ENCODE results near the gene CNPY1. TPM values are rescaled to one million over a fixed set of nuclear protein-coding genes. Genes with fewer than 3 reads are reported as not detected.

Gene CNPY1
- total RNA-seq, 2 donors from 2014 or later: not detected

- H3K9me3 ChIP-seq: no peaks in the 10 kb centered on the region
- H3K4me1 ChIP-seq (replicated peaks): no peaks in the 10 kb centered on the region
- H3K27ac ChIP-seq: no peak overlapping the region
- H3K4me3 ChIP-seq: no peak overlapping the region
- peaks cover 4% of the 10 kb centered on the region for H3K27me3 ChIP-seq (replicated peaks; ENCODE audit: insufficient read depth)
- DNase-seq (ENCODE audit: low spot score): no peak
- H3K36me3 ChIP-seq: no peaks in the 10 kb centered on the region
- WGBS: 93% methylated on average over 6 of the region's 13 CpGs
- intact Hi-C loops (cut with DNase I): no loop called here
- TF ChIP-seq POLR2AphosphoS5 (IDR thresholded peaks at IDR 0.05) (no peak), POLR2A (IDR thresholded peaks at IDR 0.05) (no peak), CTCF (IDR thresholded peaks at IDR 0.05) (no peak)
These were observed 31.7 kb upstream of the CNPY1 start for GRCh38 chr7:155578016-155578415.

- intact Hi-C loops (cut with DNase I): no loop called here
- H3K9me3 ChIP-seq: no peaks in the 10 kb centered on the region
- no peaks in the 10 kb centered on the region for H3K36me3 ChIP-seq
- no peaks in the 10 kb centered on the region for H3K4me1 ChIP-seq (replicated peaks)
- H3K27ac ChIP-seq: no peak overlapping the region
- no peak overlapping the region for H3K4me3 ChIP-seq
- peaks cover 4% of the 10 kb centered on the region for H3K27me3 ChIP-seq (replicated peaks; ENCODE audit: insufficient read depth)
- 92% methylated on average over 11 of the region's 16 CpGs for WGBS
- TF ChIP-seq POLR2A (IDR thresholded peaks at IDR 0.05) (no peak), POLR2AphosphoS5 (IDR thresholded peaks at IDR 0.05) (no peak), CTCF (IDR thresholded peaks at IDR 0.05) (no peak)
- no peak for DNase-seq (ENCODE audit: low spot score)
These were observed 31.1 kb upstream of the CNPY1 start for GRCh38 chr7:155577509-155577905.

- TF ChIP-seq POLR2A (IDR thresholded peaks at IDR 0.05) (no peak), CTCF (IDR thresholded peaks at IDR 0.05) (no peak)
These were observed 30.6 kb upstream of the CNPY1 start for GRCh38 chr7:155576900-155577508.

GRCh38 chr7:155576416-155576815, 30.1 kb upstream of the CNPY1 start:
- 60% methylated on average over 20 of the region's 20 CpGs for whole genome bisulfite sequencing
- Histone ChIP-seq H3K4me3 (no peak overlapping the region), H3K27me3 (replicated peaks; ENCODE audit: insufficient read depth) (peaks cover 8% of the 10 kb centered on the region), H3K4me1 (replicated peaks) (no peaks in the 10 kb centered on the region), H3K36me3 (no peaks in the 10 kb centered on the region), H3K27ac (no peak overlapping the region), H3K9me3 (no peaks in the 10 kb centered on the region)
- DNase-seq (ENCODE audit: low spot score): no peak
- TF ChIP-seq CTCF (IDR thresholded peaks at IDR 0.05): no peak
- TF ChIP-seq POLR2AphosphoS5 (IDR thresholded peaks at IDR 0.05): no peak
- TF ChIP-seq POLR2A (IDR thresholded peaks at IDR 0.05): no peak
- intact Hi-C loops (cut with DNase I): no loop called here

More at GRCh38 chr7:155576900-155577508, 30.6 kb upstream of the CNPY1 start:
- peaks cover 4% of the 10 kb centered on the region for H3K27me3 ChIP-seq (replicated peaks; ENCODE audit: insufficient read depth)
- 81% methylated on average over 16 of the region's 17 CpGs for WGBS
- no peak for DNase-seq (ENCODE audit: low spot score)
- H3K4me3 ChIP-seq: no peak overlapping the region
- H3K4me1 ChIP-seq (replicated peaks): no peaks in the 10 kb centered on the region
- intact Hi-C loops (cut with DNase I): no loop called here
- H3K9me3 ChIP-seq: no peaks in the 10 kb centered on the region
- H3K27ac ChIP-seq: no peak overlapping the region
- H3K36me3 ChIP-seq: no peaks in the 10 kb centered on the region

GRCh38 chr7:155574556-155575290, 28.4 kb upstream of the CNPY1 start:
- H3K27ac ChIP-seq: no peak overlapping the region
- H3K9me3 ChIP-seq: no peaks in the 10 kb centered on the region
- H3K36me3 ChIP-seq: no peaks in the 10 kb centered on the region
- 71% methylated on average over 10 of the region's 10 CpGs for WGBS
- peaks cover 4% of the 10 kb centered on the region for H3K27me3 ChIP-seq (replicated peaks; ENCODE audit: insufficient read depth)
- no peak for DNase-seq (ENCODE audit: low spot score)
- intact Hi-C loops (cut with DNase I): no loop called here
- H3K4me3 ChIP-seq: no peak overlapping the region
- no peak for TF ChIP-seq POLR2AphosphoS5 (IDR thresholded peaks at IDR 0.05)
- H3K4me1 ChIP-seq (replicated peaks): no peaks in the 10 kb centered on the region
